SK-N-SH (cell line): ENCODE results near the gene CCND1. TPM values are rescaled to one million over a fixed set of nuclear protein-coding genes. Genes with fewer than 3 reads are reported as not detected.

Experiments
- CTCF ChIA-PET: fragments of 300-600, 350-600 bp; formaldehyde crosslinking; extraction: SDS; loops from one replicate; lab custom pipeline; 2021; lab: Yijun Ruan, JAX
- POLR2A ChIA-PET: fragments of 350-600 bp; sonication (Branson Sonifier 250); formaldehyde crosslinking; extraction: SDS; loops from one replicate; lab custom pipeline; 2020; ENCODE audit warnings: antibody characterized with exemption, inconsistent platforms; lab: Yijun Ruan, JAX
- DNase-seq: peaks from one replicate; pipeline ENCODE4 v3.0.0; 2012
- H2AFZ ChIP-seq: fragments of 200-600 bp; sonication (generic); 2 replicates; pipeline ENCODE4 v1.8.1; 2016; ENCODE audit warnings: antibody characterized with exemption, mild to moderate bottlenecking, low read depth
- H3F3A ChIP-seq: fragments of 200-600 bp; sonication (generic); replicated peaks from 2 replicates; pipeline ENCODE3; 2016; ENCODE audit warnings: antibody characterized with exemption, mild to moderate bottlenecking; ENCODE audit not compliant: insufficient read depth
- H3K27ac ChIP-seq, 2 experiments: fragments of 200-500 bp in 1 of 2; fragments of 200-600 bp in 1 of 2; sonication (Bioruptor generic) in 1 of 2; sonication (generic), shearing (Covaris generic) in 1 of 2; 2 replicates each; pipeline versions ENCODE4 v1.5.1 to v1.6.1; 2014 to 2016; ENCODE audit warnings: low read depth in 2 of 2, inconsistent platforms in 1 of 2, low read length in 1 of 2, mild to moderate bottlenecking in 1 of 2, mixed read lengths in 1 of 2
- H3K27me3 ChIP-seq: fragments of 200-600 bp; sonication (generic), shearing (Covaris generic); 2 replicates; pipeline ENCODE4 v1.6.1; 2016; ENCODE audit warnings: mixed run types; ENCODE audit not compliant: insufficient read depth
- H3K36me3 ChIP-seq, 2 experiments: fragments of 200-500 bp in 1 of 2; fragments of 200-600 bp in 1 of 2; sonication (Bioruptor generic) in 1 of 2; sonication (generic) in 1 of 2; replicated peaks in 1 of 2; 2 replicates each; pipeline versions ENCODE3 to v1.5.1; 2014 to 2016; ENCODE audit warnings: low read length in 1 of 2, mild to moderate bottlenecking in 1 of 2; ENCODE audit not compliant: insufficient read depth in 2 of 2, control insufficient read depth in 1 of 2
- H3K4me1 ChIP-seq, 2 experiments: fragments of 200-500 bp in 1 of 2; fragments of 200-600 bp in 1 of 2; sonication (Bioruptor generic) in 1 of 2; sonication (generic), shearing (Covaris generic) in 1 of 2; 2 replicates each; pipeline versions ENCODE4 v1.5.1 to v1.6.1; 2014 to 2016; ENCODE audit warnings: low read depth in 1 of 2, low read length in 1 of 2, mixed run types in 1 of 2; ENCODE audit not compliant: insufficient read depth in 2 of 2, control insufficient read depth in 1 of 2
- H3K4me2 ChIP-seq: fragments of 200-600 bp; sonication (generic), shearing (Covaris generic); 2 replicates; pipeline ENCODE4 v1.6.1; 2017; ENCODE audit warnings: mixed run types
- H3K4me3 ChIP-seq, 2 experiments: fragments of 200-500 bp in 1 of 2; fragments of 200-600 bp in 1 of 2; sonication (Bioruptor generic) in 1 of 2; sonication (generic), shearing (Covaris generic) in 1 of 2; 2 replicates each; pipeline versions ENCODE4 v1.5.1 to v1.8.1; 2014 to 2016; ENCODE audit warnings: low read depth in 2 of 2, inconsistent platforms in 1 of 2, low read length in 1 of 2, mild to moderate bottlenecking in 1 of 2, mixed read lengths in 1 of 2, moderate library complexity in 1 of 2
- H3K79me2 ChIP-seq: fragments of 200-600 bp; sonication (generic); 2 replicates; pipeline ENCODE4 v1.8.1; 2017; ENCODE audit warnings: mild to moderate bottlenecking; ENCODE audit not compliant: insufficient read depth
- H3K9ac ChIP-seq: fragments of 200-600 bp; sonication (generic); 2 replicates; pipeline ENCODE4 v1.6.1; 2017; ENCODE audit warnings: mixed run types
- H3K9me2 ChIP-seq: fragments of 200-600 bp; sonication (generic); 2 replicates; pipeline ENCODE4 v1.6.1; 2017; ENCODE audit warnings: mixed run types
- H3K9me3 ChIP-seq: fragments of 200-600 bp; sonication (generic); 2 replicates; pipeline ENCODE4 v1.6.1; 2017; ENCODE audit warnings: mixed run types, mild to moderate bottlenecking, moderate library complexity
- H4K20me1 ChIP-seq: fragments of 200-600 bp; sonication (generic); 2 replicates; pipeline ENCODE4 v1.6.1; 2017; ENCODE audit warnings: mild to moderate bottlenecking, mixed run types; ENCODE audit not compliant: insufficient read depth
- ELF1 ChIP-seq: IDR thresholded peaks from 2 replicates; pipeline ENCODE4 v1.4.0; 2012
- EP300 ChIP-seq, 2 experiments: IDR thresholded peaks; 2 replicates each; pipeline versions ENCODE4 v1.4.0 to v1.6.1; 2012; ENCODE audit warnings: borderline replicate concordance in 1 of 2, low read depth in 1 of 2, low read length in 1 of 2
- EZH2phosphoT487 ChIP-seq: fragments of 200-600 bp; sonication (generic); IDR thresholded peaks from 2 replicates; pipeline ENCODE4 v1.6.1; 2017; ENCODE audit warnings: low read depth, mixed run types, mild to moderate bottlenecking, antibody characterized with exemption, moderate library complexity, borderline replicate concordance
- FOXM1 ChIP-seq: IDR thresholded peaks from 2 replicates; pipeline ENCODE4 v1.4.0; 2012; ENCODE audit warnings: low read depth, mild to moderate bottlenecking
- GABPA ChIP-seq: IDR thresholded peaks from 2 replicates; pipeline ENCODE4 v1.4.0; 2012; ENCODE audit warnings: low read depth, mild to moderate bottlenecking
- GATA2 ChIP-seq: sonication (generic); formaldehyde crosslinking; IDR thresholded peaks from 2 replicates; pipeline ENCODE4 v1.5.0; 2020; ENCODE audit warnings: mild to moderate bottlenecking, missing genetic modification reagents
- IRF3 ChIP-seq: fragments of 150-350 bp; IDR thresholded peaks from 2 replicates; pipeline ENCODE4 v1.6.1; 2016; ENCODE audit warnings: mild to moderate bottlenecking, low read depth, low read length
- JUND ChIP-seq: IDR thresholded peaks from 2 replicates; pipeline ENCODE4 v1.4.0; 2012
- NFIC ChIP-seq: IDR thresholded peaks from 2 replicates; pipeline ENCODE4 v1.4.0; 2012; ENCODE audit warnings: borderline replicate concordance
- PBX3 ChIP-seq: IDR thresholded peaks from 2 replicates; pipeline ENCODE4; 2012
- RCOR1 ChIP-seq: fragments of 150-350 bp; IDR thresholded peaks from 2 replicates; pipeline ENCODE4 v1.6.1; 2017; ENCODE audit warnings: antibody characterized with exemption, low read length
- REST ChIP-seq: IDR thresholded peaks from 2 replicates; pipeline ENCODE4 v1.6.1; 2012; ENCODE audit warnings: mild to moderate bottlenecking, low read depth, low read length, moderate library complexity
- RFX5 ChIP-seq: IDR thresholded peaks from 2 replicates; pipeline ENCODE4 v1.6.1; 2012; ENCODE audit warnings: mild to moderate bottlenecking, improper control_type of control experiment, low read length
- RXRA ChIP-seq: IDR thresholded peaks from 2 replicates; pipeline ENCODE4 v1.4.0; 2012; ENCODE audit warnings: low read depth, mild to moderate bottlenecking, borderline replicate concordance
- SMC3 ChIP-seq: IDR thresholded peaks from 2 replicates; pipeline ENCODE4 v1.6.1; 2012; ENCODE audit warnings: low read depth, low read length, improper control_type of control experiment
- USF1 ChIP-seq: IDR thresholded peaks from 2 replicates; pipeline ENCODE4 v1.4.0; 2012; ENCODE audit warnings: low read depth, borderline replicate concordance
- ZBTB33 ChIP-seq: IDR thresholded peaks from 2 replicates; pipeline ENCODE4 v1.4.0; 2012; ENCODE audit warnings: low read depth, borderline replicate concordance
- WGBS: methylation state at CpG from one replicate; pipeline ENCODE4 v1.1.6; 2017; ENCODE audit warnings: low lambda C conversion rate; 5-methylcytosine and 5-hydroxymethylcytosine counted together
- polyA plus RNA-seq, 3 experiments: library from polyadenylated mRNA; depleted of rRNA; stranded (reverse); fragments of >200 nt; gene quantifications; 2 replicates each; pipeline ENCODE4 v1.2.3, GENCODE V29; 2012
- TF ChIP-seq, protein P1 (sequence below): fragments of 150-350 bp; IDR thresholded peaks from 2 replicates; pipeline ENCODE4 v1.6.1; 2017; ENCODE audit warnings: antibody characterized with exemption, low read length, low read depth, borderline replicate concordance

Gene CCND1
- polyA plus RNA-seq, 1 of the 3 experiments (the other 2 are of a cell fraction): 242 TPM

DNA sequence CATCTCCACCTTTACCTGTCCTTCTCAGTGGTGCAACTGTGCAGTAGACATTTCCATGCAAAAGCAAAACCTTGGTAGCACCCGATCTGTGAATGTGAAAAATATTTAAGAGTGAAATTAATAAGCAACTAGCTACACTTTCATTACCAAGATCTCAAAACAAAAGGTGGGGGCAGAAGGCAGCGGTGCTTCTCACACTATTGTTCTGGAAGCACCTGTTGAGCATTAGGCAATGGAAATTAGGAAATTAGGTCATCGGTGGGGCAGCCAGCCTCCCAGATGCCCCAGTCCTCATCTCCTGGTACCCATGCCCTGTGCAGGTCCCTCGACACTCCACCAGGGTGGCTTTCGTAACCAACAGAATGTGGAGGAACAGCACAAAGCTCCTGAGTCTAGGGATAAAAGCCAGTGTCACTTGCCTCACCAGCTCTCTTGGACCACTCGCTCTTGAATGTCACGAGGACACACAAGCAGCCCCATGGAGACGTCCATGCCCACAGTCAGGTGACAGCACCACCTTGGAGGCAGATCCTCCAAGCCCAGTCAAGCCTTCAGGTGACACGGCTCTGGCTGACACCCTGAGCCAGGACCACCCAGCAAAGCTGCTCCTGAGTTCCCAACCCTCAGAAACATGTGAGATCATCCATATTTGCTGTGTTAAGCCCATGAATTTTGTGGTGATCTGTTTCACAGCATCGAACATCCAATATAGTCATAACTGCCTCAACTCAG, 30.9 kb downstream of the CCND1 start:
- Histone ChIP-seq H3F3A (peaks cover 18% of the 10 kb centered on the region), H3K79me2 (peaks cover 46% of the 10 kb centered on the region), H3K4me2 (no peak overlapping the region), H4K20me1 (peaks cover 18% of the 10 kb centered on the region), H3K27ac (no peak overlapping the region), H3K4me1 (peaks cover 8 to 24% of the 10 kb centered on the region in 2 experiments; a peak in 3 of 4 replicates), H3K9me2 (no peaks in the 10 kb centered on the region)
- WGBS: 88% methylated on average over 10 of the region's 10 CpGs
- DNase-seq: no peak
- CTCF ChIA-PET: interaction anchor here (1.5 to 9.2 kb wide), 5 partner anchors 12 to 569 kb away, joined by 4 to 254 read pairs (median 80); partner anchors contain the start of gene CCND1
- TF ChIP-seq NFIC: no peak
- TF ChIP-seq REST: no peak
- TF ChIP-seq RXRA: no peak
- TF ChIP-seq, protein P1, sequence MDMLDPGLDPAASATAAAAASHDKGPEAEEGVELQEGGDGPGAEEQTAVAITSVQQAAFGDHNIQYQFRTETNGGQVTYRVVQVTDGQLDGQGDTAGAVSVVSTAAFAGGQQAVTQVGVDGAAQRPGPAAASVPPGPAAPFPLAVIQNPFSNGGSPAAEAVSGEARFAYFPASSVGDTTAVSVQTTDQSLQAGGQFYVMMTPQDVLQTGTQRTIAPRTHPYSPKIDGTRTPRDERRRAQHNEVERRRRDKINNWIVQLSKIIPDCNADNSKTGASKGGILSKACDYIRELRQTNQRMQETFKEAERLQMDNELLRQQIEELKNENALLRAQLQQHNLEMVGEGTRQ: no peak
- TF ChIP-seq GATA2 (CRISPR knock-in tag): no peak
- TF ChIP-seq RCOR1: no peak
- TF ChIP-seq USF1: no peak
- TF ChIP-seq FOXM1: no peak
- no peak for TF ChIP-seq EP300 (IDR thresholded peaks at IDR 0.05; ENCODE audit: borderline replicate concordance in 1 of 2, low read depth in 1 of 2, low read length in 1 of 2)
- no peak for TF ChIP-seq RFX5
- TF ChIP-seq ELF1: no peak
- TF ChIP-seq GABPA: no peak
- TF ChIP-seq IRF3: no peak
- TF ChIP-seq EZH2phosphoT487: no peak
- TF ChIP-seq JUND: no peak
- no peak for TF ChIP-seq ZBTB33
- TF ChIP-seq PBX3: no peak
- TF ChIP-seq SMC3: no peak
- TF ChIP-seq, all 33 proteins: peak for 0
- H3K27me3 ChIP-seq: no peaks in the 10 kb centered on the region
- H3K36me3 ChIP-seq: peaks cover 27 to 35% of the 10 kb centered on the region in 2 experiments
- no peaks in the 10 kb centered on the region for H3K9me3 ChIP-seq
- H3K4me3 ChIP-seq: no peak overlapping the region
- POLR2A ChIA-PET: no interaction called here
- no peak overlapping the region for H3K9ac ChIP-seq
- H2AFZ ChIP-seq: no peak overlapping the region
